ENCODE results near the gene LGI2.

The LGI2 gene

GRCh38 chr4:24956763-24957162 is 74.0 kb downstream of the LGI2 start:
- DNase-seq: no peak

- no peak for DNase-seq
Measured at GRCh38 chr4:24956091-24956490, 74.7 kb downstream of the LGI2 start.

- no peak for DNase-seq
Measured at GRCh38 chr4:24952667-24953066, 78.1 kb downstream of the LGI2 start.

GRCh38 chr4:24949970-24950369 is 80.8 kb downstream of the LGI2 start:
- no peak for DNase-seq
